SK-N-MC (cell line): ENCODE results near the gene ZNF770.
"Not testable (repeated sequence)": the region's sequence is repeated elsewhere in the genome, so short reads cannot be mapped to it uniquely, and the experiment has no call there.

ENCODE experiments used
- FOXP2 ChIP-seq: optimal IDR thresholded peaks from 2 replicates; pipeline ENCODE3; 2011; ENCODE audit warnings: mild to moderate bottlenecking, moderate library complexity; ENCODE audit not compliant: insufficient read depth; ENCODE audit errors: extremely low read length, control extremely low read depth
- POLR2AphosphoS5 ChIP-seq: IDR thresholded peaks from 2 replicates; pipeline ENCODE4 v1.6.1; 2012; ENCODE audit warnings: mild to moderate bottlenecking, low read depth, low read length, borderline replicate concordance

- TF ChIP-seq POLR2AphosphoS5, FOXP2: not testable (repeated sequence)
Observed at GRCh38 chr15:34943264-34943663, 44.8 kb downstream of the ZNF770 start.
